A673 (cell line): ENCODE results near the gene HAPLN3.

Experiments
- EZH2 ChIP-seq: fragments of 200-600 bp; sonication (generic); IDR thresholded peaks from 2 replicates; pipeline ENCODE4 v1.6.1; 2017; ENCODE audit warnings: borderline replicate concordance, low read depth, mild to moderate bottlenecking, mixed read lengths, antibody characterized with exemption, low read length; ENCODE audit not compliant: poor library complexity, severe bottlenecking
- TF ChIP-seq, protein P1 (sequence below): fragments of 300-800, 200-600 bp; sonication (generic); conservative IDR thresholded peaks from 2 replicates; pipeline ENCODE4 v1.5.1; 2017; ENCODE audit warnings: low read depth, mild to moderate bottlenecking, antibody characterized with exemption, low read length, moderate library complexity, mixed read lengths

DNA sequence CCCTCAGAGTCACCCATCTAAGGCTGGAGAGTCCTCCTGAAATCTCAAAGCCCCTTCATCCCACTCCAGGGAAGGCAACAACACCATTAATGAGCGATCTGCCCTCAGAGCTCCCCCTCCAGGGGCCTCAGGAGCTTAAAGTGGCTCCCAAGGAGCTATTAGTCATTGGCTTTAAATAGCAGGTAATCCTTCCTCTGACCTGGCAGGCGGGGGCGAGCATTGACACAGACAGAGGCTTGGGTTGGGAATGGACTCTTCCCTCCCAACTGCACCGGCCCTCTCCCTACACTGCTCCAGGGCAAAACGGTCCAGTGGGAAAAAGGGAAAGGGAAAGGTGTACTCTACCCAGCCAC is 16.4 kb upstream of the HAPLN3 start:
- TF ChIP-seq, protein P1, sequence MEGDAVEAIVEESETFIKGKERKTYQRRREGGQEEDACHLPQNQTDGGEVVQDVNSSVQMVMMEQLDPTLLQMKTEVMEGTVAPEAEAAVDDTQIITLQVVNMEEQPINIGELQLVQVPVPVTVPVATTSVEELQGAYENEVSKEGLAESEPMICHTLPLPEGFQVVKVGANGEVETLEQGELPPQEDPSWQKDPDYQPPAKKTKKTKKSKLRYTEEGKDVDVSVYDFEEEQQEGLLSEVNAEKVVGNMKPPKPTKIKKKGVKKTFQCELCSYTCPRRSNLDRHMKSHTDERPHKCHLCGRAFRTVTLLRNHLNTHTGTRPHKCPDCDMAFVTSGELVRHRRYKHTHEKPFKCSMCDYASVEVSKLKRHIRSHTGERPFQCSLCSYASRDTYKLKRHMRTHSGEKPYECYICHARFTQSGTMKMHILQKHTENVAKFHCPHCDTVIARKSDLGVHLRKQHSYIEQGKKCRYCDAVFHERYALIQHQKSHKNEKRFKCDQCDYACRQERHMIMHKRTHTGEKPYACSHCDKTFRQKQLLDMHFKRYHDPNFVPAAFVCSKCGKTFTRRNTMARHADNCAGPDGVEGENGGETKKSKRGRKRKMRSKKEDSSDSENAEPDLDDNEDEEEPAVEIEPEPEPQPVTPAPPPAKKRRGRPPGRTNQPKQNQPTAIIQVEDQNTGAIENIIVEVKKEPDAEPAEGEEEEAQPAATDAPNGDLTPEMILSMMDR: no peak
- no peak for TF ChIP-seq EZH2
